GM21515 (cell line): ENCODE results near the gene ITGB3.
"Not testable (repeated sequence)": the region's sequence is repeated elsewhere in the genome, so short reads cannot be mapped to it uniquely, and the experiment has no call there.

Source experiments
- ATAC-seq: cut with Tn5 transposase; IDR thresholded peaks from one replicate; pipeline ENCODE4 v1.9.1; 2021; ENCODE audit not compliant: unreplicated experiment

Gene ITGB3

DNA sequence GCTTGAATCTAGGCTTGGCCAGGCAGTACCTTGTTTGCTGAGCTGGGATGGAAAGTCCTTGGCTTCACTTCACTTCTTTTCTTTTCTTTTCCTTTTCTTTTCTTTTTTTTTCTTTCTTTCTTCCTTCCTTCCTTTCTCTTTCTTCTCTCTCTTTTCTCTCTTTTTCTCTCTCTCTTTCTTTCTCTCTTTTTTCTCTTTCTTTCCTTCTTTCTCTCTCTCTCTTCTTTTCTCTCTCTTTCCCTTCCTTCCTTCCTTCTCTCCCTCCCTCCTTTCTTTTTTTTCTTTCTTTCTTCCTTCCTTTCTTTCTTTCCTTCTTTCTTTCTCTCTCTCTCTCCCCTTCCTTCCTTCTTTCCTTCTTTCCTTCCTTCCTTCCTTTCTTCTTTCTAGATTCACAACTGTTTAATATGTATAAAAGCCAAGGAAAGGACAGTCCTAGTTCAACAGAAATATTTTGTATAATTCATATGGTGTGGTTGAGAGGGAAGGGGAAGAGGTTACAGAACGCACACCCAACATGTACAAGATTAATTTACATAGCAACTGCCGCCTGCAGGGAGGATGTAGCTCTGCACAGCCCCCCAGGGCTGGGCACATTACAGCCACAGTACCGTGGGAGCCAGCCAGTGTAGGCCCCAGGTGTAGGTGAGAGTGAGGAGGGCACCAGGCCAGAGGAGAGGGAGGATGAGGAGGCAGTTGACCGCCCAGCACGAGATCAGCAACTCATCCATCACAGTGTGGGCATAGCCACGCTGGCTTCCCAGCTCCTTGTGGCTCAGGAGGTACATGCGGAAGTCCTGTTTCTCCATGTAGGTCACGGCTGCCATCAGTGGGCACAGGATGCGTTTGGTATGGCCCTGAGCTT is 9.7 kb upstream of the ITGB3 start:
- ATAC-seq = no peak

DNA sequence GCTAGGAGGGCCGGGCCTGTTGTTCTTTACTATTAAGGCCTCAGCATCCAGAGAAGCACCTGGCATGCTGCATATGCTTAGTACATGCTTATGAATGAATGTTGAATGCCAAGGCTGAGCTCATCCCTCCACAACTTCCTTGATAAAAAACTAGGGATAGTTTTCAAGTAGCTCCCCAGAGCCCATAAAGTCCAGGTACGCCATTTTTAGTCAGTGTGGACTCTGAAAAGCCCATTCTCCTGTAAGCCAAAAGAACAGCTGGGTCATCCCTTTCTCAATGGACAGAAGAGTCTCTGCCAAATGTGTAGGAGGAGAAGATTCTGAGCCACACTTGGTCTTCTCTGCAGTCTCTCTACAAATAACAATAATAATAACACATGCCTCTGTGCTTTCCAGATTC is 8.9 kb upstream of the ITGB3 start:
- ATAC-seq = no peak

DNA sequence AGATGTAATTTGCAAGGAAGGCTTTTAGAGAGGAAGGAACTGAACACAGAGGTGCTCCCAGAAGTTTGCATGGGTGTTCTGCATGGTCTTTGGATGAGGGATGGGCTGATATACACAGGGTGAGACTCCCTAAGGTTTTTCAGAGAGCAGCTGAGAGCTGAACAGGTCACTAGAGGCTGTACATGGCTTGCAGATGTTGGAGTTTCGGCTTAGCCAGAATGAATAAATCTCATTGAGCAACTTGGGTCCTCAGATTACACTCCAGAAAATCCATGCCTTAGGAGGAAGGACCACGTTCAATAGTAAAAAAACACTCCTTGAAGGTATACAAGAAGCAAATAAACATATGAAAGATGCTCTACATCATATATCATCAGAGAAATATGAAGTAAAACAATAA is 7.5 kb upstream of the ITGB3 start:
- ATAC-seq = no peak

DNA sequence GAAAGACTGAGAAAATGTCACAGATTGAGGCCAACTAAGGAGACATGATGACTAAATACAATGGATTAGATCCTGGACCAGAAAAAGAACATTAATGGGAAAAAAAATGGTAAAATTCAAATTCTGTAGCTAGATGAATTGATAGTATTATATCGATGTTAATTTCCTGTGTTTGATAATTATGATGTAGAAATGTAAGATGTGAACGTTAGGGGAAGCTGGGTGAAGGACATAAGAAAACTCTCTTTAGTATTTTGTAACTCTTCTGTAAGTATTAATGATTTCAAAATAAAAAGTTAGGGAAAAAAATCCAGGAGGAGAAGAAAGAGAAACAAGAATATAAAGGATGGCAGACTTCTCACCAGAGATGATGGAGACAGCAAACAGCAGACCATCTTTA is 2.8 kb upstream of the ITGB3 start:
- ATAC-seq = no peak

GRCh38 chr17:47251421-47251940 is 2.1 kb upstream of the ITGB3 start:
- ATAC-seq = no peak

- no peak for ATAC-seq
Observed at GRCh38 chr17:47252209-47252608, 1.4 kb upstream of the ITGB3 start.

- ATAC-seq = no peak
Observed at GRCh38 chr17:47252766-47253512, 688 bp upstream of the ITGB3 start.

- no peak for ATAC-seq
Observed at GRCh38 chr17:47254403-47254943, 846 bp downstream of the ITGB3 start.

GRCh38 chr17:47257651-47258339 is 4.2 kb downstream of the ITGB3 start:
- no peak for ATAC-seq

- ATAC-seq = no peak
Observed at GRCh38 chr17:47262586-47262985, 9.0 kb downstream of the ITGB3 start.

DNA sequence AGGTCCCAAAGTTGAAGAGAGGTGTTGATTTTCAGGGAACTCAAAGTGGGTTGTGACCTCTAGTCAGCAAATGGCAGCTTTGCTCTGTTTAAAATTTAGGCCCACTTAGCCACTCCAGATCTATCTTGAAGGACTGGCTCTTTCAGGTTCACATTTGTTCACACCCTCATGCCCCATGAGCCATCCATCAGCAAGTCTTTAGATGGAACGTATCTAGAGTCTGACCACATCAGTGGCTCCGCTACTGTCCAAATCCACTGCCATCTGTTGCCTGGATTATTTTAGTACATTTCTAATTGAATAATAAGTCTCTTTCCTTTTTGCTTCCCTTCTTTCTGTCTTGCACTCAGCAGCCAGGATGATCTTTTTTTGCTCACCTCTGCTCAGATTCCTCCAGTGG is 10.5 kb downstream of the ITGB3 start:
- ATAC-seq = no peak

DNA sequence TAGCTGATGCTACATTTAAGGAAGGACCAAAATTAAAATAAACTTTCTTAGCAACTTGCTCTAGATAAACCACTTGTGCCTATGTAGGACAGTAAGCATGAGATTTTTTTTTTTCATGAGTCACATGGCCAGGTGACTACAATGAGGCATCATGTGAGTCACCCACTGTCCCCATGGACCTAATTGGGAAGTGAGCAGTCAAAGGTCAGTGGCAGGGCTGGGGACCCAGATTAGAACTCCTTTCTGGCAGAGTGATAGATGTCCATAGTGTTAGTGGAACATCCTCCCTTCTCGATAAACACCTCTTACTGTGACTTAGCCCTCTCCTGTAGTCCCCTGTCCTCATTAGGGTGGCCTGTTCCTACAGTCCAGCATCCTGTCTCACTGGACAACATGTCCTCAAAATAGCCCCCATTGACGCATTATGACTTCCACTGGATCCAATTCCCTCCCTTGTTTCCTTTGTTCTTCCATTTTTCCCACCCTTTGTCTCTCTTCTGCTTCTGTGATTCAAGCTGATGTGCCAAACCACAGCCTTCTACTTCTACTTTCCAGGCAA is 12.4 kb downstream of the ITGB3 start:
- ATAC-seq = no peak

DNA sequence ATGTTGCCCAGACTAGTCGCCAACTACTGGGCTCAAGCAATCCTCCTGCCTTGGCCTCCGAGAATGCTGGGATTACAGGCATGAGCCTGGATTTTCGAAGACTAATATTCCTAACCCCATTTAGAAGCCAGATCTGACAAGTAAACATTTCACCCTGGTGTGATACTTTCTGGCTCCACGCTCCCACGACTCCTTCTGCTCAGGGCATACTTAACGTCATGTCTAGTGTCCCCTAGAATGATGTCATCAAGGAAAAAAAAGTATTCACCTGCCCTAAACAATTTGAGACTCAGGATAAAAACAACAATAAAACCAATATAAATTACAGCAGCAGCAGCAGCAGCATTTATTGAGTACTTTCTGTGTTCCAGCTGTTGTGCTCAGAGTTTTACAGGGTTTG is 13.2 kb downstream of the ITGB3 start:
- ATAC-seq = no peak

DNA sequence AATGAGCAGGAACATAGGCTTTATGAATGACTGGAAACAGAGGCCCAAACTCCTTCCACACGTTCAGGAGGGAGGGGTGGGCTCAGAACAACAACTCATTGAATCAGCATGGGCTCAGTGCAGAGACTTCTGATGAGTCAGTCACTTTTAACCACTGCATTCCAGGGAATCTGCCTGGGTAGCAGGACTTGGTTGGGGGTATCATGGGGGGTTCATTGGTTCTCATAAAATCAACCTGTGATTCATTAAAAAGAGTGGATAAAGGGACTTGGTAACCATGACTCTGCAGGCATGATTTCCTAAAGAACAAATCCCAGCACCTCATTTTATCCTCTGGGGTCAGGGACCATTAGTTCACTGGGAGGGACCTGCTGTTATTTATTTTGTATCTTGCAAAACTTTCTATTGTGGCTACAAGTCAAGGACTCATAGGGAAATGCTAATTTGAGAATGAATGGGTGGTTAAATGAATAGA is 13.8 kb downstream of the ITGB3 start:
- no peak for ATAC-seq

DNA sequence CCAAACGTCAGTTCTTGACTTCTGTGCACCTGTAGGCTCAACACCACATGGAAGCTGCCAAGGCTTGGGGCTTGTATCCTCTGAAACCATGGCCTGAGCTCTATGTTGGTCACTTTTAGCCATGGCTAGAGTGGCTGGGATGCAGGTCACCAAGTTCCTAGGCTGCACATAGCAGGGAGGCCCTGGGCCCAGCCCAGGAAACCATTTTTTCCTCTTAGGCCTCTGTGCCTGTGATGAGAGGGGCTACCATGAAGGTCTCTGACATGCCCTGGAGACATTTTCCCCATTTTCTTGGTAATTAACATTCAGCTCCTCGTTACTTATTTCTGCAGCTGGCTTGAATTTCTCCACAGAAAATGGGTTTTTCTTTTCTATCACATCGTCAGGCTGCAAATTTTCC is 15.3 kb downstream of the ITGB3 start:
- not testable (repeated sequence) for ATAC-seq

- ATAC-seq = not testable (repeated sequence)
Observed at GRCh38 chr17:47269561-47270280, 16.1 kb downstream of the ITGB3 start.

DNA sequence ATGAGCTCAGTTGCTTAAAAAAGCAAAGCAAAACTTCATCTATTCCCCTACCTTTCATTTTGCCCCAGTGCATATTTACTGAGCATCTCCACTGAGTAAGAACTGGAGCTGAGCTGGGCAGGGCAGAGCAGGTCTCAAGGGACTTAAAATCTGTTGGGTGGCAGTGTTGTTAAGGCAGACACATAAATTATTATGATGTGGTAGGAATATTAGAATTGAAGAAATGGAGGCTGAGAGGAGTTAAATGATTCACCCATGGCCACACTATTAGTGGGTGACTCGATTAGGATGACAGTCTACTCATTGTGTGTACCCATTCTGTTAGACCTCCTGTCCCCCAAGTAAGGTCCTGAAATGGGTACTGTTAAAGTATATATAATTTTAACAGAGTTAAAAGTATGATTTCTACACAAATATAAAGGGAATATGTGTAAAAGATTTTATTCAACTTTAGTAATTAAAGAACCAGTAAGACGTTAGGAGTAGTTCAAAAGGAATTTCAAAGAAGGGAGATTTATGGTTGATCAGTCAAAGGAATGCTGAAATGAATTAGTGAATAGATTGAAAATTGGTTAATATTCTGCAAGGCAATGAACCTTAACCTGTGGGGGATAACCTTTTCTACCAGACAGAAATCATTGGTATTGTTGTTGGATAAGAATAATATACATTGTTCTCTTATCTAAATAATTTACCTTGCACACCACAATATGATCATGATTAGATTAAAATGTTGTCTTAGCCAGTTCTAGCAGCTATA is 17.5 kb downstream of the ITGB3 start:
- ATAC-seq = no peak

DNA sequence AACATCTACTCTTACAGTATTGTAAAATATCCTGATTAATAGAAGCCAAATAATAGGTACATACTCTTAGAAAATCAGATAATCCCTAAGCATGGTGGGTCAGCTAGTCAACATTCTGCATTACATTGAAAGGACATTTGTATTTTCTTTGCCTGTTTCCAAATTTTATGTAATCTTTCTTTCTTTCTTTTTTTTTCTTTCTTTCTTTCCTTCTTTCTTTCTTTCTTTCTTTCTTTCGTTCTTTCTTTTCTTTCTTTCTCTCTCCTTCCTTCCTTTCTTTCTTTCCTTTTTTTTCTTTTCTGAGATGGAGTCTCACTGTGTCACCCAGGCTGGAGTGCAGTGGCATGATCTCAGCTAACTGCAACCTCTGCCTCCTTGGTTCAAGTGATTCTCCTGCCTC is 18.9 kb downstream of the ITGB3 start:
- ATAC-seq = no peak

GRCh38 chr17:47273245-47273644 is 19.6 kb downstream of the ITGB3 start:
- ATAC-seq = no peak
